OCI-M1 (cell line): ENCODE results near the gene EHD1.
"Not testable (repeated sequence)": the region's sequence is repeated elsewhere in the genome, so short reads cannot be mapped to it uniquely, and the experiment has no call there.

Experiments used
- DNase-seq: peaks from one replicate; lab custom pipeline; 2025; lab: John Stamatoyannopoulos, UW

EHD1 gene

GRCh38 chr11:64826578-64827450, 51.6 kb downstream of the EHD1 start:
- DNase-seq, result no peak

GRCh38 chr11:64826062-64826461, 52.4 kb downstream of the EHD1 start:
- no peak for DNase-seq

GRCh38 chr11:64823568-64824119, 54.8 kb downstream of the EHD1 start:
- no peak for DNase-seq

DNA sequence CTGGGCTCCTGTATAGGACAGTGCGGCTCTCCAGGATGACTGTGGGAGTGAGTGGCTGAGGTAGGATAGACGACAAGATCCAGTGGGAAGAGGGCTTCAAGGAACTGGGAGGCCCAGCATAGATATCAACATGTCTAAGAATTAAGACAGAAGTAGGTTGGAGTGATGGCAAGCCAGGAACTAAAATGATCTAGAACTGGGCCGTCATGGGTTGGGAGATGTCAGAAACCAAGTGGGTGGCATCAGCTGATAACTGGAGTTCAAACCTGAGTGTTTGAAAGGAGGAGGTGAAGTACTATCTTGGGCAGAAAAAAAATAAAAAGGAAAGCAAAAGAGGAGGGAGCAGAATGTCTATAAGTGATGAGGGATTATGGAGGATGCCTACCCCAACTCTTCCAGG, 60.9 kb downstream of the EHD1 start:
- DNase-seq, result no peak

DNA sequence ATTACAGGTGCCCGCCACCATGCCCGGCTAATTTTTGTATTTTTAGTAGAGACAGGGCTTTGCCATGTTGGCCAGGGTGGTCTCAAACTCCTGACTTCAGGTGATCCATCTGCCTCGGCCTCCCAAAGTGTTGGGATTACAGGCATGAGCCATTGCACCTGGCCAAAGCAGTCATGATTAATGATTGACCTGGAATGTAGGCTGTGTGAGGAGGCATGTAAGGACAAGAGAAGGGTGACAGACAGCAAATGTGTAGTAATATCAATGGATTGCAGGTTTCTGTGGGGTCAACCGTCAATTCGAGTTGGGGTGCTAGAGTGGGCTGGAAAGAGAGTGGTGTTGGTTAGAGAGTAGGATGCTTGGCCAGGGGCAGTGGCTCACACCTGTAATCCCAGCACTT, 63.0 kb downstream of the EHD1 start:
- DNase-seq, result not testable (repeated sequence)

DNA sequence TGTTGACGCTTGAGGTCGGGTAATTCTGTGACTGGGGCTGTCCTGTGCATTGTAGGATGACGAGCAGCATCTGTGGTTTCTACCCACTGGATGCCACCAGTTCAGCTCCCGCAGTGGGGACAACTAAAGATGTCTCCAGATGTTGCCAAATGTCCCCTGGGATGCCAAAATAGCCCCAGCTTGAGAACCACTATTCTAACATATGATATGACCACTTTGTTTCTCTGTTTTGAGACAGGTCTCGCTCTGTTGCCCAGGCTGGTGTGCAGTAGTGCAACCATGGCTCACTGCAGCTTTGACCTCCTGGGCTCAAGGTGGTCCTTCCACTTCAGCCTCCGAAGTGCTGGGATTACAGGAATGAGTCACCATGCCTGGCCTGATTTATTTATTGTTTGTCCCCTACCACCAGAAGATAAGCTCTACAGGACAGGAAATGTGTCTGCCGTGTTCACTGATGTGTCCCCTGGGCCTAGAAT, 63.7 kb downstream of the EHD1 start:
- DNase-seq, result no peak

GRCh38 chr11:64813826-64814225, 64.6 kb downstream of the EHD1 start:
- DNase-seq, result no peak

DNA sequence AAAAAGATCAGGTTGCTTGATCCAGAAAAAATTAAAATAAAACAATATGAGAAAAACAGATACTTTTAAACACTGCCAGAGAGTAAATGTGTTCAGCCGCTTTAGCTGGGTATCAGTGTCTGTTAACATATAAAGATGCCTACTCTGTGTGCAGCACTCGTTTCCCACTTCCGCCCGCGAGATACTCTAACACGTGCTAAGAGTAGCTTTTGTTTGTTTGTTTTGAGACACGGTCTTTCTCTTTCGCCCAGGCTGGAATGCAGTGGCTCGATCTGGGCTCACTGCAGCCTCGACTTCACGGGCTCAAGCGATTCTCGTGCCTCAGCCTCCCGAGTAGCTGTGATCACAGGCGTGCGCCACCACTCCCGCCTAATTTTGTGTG, 67.5 kb downstream of the EHD1 start:
- no peak for DNase-seq

DNA sequence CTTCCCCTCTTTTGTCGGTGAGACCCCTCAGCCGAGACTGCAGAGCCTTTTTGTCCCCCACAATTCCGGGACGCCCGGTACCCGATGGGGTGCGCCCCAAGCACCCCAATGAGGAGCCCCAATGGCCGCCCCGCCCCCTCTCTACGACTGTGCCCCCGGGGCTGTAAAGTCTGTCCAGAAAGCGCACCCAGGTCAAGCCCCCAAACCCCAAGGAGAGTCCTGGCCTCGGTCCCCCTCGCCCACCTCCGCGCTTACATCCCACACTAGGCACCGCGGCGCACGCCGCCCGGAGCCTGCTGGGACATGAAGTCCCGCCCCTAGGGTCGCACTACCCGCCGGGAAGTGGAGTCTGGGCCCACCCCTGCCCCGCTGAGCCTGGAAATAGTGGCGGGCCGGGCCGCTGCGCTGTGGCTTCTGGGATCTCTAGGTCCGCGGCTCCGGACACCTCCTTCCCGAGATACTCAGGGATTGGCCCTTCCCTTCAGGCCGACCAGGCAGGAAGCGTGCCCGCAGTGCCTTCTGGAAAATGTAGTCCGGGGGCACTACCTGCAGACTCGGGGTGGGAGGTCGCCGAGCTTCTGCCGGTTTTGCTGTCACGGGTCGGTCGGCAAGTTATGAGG, 68.0 kb downstream of the EHD1 start, which contains the start of gene MEN1:
Gene MEN1 (minus strand): TSS at position 281 of the 620 bp plus-strand sequence. CDS start 442 bp downstream, outside the sequence.
- DNase-seq, result peak; percentile 98

GRCh38 chr11:64809781-64810241, 68.6 kb downstream of the EHD1 start:
- DNase-seq, result no peak

DNA sequence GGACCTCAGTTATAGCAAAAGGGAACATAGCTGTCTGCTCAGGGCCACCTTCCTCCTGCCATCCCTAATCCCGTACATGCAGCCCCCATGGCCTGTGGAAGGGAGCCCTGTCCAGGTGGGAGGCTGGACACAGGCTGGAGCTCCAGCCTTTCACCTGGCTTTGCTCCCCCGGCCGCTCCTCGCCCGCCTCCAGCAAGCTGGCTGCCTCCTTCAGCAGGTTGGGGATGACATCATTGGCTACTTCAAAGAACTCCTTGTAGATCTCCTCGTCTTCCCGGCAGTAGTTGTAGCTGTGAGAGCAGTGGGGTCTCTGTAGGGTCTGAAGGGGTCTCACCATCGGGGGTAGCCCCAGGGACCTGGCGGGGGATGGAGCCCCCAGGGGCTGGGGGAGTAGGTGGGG, 72.9 kb downstream of the EHD1 start:
- DNase-seq, result no peak

DNA sequence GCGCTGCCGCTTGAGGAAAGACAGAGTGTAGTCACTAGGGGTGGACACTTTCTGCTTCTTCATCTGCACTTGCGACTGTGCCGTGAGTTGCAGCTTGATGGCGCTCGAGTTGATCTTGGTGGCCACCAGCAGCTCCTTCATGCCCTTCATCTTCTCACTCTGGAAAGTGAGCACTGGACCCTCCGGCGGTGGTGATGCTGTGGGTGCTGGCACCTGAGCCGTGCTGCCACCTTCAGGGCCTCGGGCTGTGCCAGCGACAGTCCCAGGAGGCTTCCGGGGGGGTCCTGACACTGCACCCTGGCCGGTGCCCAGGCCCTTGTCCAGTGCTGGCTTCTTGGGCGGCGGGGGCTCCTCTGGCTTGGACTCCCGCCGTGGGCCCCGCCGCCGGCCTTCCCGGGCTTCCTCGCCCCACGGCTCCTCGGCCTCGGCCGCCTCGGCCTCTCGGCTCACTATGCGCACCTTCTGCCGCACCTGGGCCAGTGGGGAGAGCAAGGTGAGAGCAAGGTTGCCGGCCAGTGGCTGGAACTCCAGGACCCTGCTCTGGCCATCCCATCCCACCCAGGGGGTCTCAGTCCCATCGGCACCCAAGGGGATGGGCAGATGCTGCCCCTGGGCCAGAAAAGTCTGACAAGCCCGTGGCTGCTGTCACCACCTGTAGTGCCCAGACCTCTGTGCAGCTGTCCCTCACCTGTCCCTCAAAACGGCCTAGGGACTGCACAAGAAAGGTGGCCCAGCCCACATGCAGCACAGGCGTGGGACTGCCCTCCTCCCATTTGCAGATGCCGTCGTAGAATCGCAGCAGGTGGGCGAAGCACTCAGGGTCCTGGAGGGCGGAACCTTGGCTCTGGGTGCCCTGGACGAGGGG, 73.8 kb downstream of the EHD1 start:
- DNase-seq, result no peak

DNA sequence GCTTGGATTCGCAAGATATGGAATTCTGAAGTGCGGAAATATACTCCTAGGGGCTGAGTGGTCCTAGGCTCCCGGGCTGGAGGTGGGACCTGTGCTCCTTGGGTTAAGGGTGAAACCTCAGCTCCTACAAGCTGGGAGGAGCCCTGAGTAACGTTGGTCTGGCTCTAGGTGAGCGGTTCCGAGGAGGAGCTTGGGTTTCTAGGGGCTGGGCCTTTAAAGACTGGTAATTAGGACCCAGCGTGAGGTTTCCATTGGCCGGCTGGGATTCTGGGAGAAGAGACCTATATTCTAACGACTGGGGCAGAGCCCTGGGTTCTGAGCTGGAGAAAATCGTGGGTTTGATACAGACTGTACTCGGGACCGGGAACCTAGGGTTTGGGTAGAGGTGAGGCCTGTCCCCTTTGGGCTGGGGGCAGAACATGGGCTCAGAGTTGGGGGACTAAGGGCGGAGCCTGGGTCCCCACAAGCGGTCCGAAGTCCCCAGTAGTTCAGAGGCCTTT, 74.5 kb downstream of the EHD1 start:
- DNase-seq, result no peak

DNA sequence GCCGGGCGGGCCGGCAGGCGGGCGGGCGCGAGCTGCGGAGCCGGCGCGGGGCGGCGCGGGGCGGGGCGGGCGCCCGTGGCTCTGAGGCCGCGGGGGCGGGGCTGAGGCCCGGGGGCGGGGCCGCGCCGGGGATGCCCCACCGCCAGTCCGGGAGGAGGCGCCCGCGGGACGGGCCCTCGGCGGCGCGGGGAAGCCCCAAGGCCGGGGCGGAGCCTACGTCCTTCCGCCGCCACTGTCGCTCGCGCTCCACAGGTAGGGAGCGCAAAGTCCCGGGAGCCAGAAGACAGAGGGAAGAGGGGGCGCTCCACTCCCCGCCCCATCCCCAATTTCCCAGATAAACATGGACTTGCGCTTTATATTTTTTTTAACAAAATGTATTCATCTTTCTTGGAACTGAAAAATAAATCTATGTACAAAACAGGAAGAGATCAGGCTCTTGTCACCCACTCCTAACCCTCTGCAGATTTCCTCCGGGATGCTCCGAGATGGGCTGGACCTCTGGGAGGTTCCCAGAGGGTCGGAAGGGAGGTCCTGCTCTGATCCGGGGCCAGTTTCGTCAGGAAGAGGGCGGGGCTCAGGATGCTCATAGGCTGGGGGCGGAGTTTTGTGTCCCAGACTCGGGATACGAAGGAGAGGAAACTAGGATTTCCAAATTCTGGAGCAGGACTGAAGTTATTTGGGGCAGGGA, 75.1 kb downstream of the EHD1 start, which contains the start of gene MAP4K2:
Gene MAP4K2 (minus strand): TSS at position 57 of the 688 bp plus-strand sequence. CDS start 65 bp downstream, outside the sequence.
- peak; percentile 91 for DNase-seq

GRCh38 chr11:64802370-64803157, 75.9 kb downstream of the EHD1 start:
- DNase-seq, result no peak
